ENCODE measurements around the gene RGS7BP.

RGS7BP gene

GRCh38 chr5:64505769-64506566, at the start of gene RGS7BP:
Gene RGS7BP (plus strand): TSS chr5:64506015. CDS start chr5:64506625, 610 bp downstream.
- peak; percentile 39 for DNase-seq (ENCODE audit: low spot score)

GRCh38 chr5:64457846-64458245, 48.0 kb upstream of the RGS7BP start:
- DNase-seq (ENCODE audit: low spot score), result peak; percentile 5

GRCh38 chr5:64458948-64459347, 46.9 kb upstream of the RGS7BP start:
- DNase-seq (ENCODE audit: low spot score), result no peak

GRCh38 chr5:64462391-64462790, 43.4 kb upstream of the RGS7BP start:
- DNase-seq (ENCODE audit: low spot score), result no peak

GRCh38 chr5:64486163-64486562, 19.7 kb upstream of the RGS7BP start:
- no peak for DNase-seq (ENCODE audit: low spot score)

GRCh38 chr5:64487283-64487682, 18.5 kb upstream of the RGS7BP start:
- DNase-seq (ENCODE audit: low spot score), result no peak

- no peak for DNase-seq (ENCODE audit: low spot score)
Measured at GRCh38 chr5:64489857-64490256, 16.0 kb upstream of the RGS7BP start.

- DNase-seq (ENCODE audit: low spot score), result peak; percentile 39
Measured at GRCh38 chr5:64497386-64497785, 8.4 kb upstream of the RGS7BP start.

GRCh38 chr5:64502196-64502595, 3.6 kb upstream of the RGS7BP start:
- no peak for DNase-seq (ENCODE audit: low spot score)

GRCh38 chr5:64506567-64507263, 900 bp downstream of the RGS7BP start:
- peak; percentile 12 for DNase-seq (ENCODE audit: low spot score)

- DNase-seq (ENCODE audit: low spot score), result no peak
Measured at GRCh38 chr5:64507264-64507605, 1.4 kb downstream of the RGS7BP start.

GRCh38 chr5:64509828-64510227, 4.0 kb downstream of the RGS7BP start:
- peak; percentile 66 for DNase-seq (ENCODE audit: low spot score)

- DNase-seq (ENCODE audit: low spot score), result no peak
Measured at GRCh38 chr5:64513492-64513891, 7.7 kb downstream of the RGS7BP start.

- no peak for DNase-seq (ENCODE audit: low spot score)
Measured at GRCh38 chr5:64514612-64515011, 8.8 kb downstream of the RGS7BP start.

- no peak for DNase-seq (ENCODE audit: low spot score)
Measured at GRCh38 chr5:64516216-64516615, 10.4 kb downstream of the RGS7BP start.

- no peak for DNase-seq (ENCODE audit: low spot score)
Measured at GRCh38 chr5:64518793-64519192, 13.0 kb downstream of the RGS7BP start.

- no peak for DNase-seq (ENCODE audit: low spot score)
Measured at GRCh38 chr5:64519263-64519662, 13.4 kb downstream of the RGS7BP start.

- no peak for DNase-seq (ENCODE audit: low spot score)
Measured at GRCh38 chr5:64526734-64527439, 21.1 kb downstream of the RGS7BP start.

GRCh38 chr5:64530076-64530475, 24.3 kb downstream of the RGS7BP start:
- no peak for DNase-seq (ENCODE audit: low spot score)

- DNase-seq (ENCODE audit: low spot score), result no peak
Measured at GRCh38 chr5:64532212-64532611, 26.4 kb downstream of the RGS7BP start.

GRCh38 chr5:64532657-64533056, 26.8 kb downstream of the RGS7BP start:
- DNase-seq (ENCODE audit: low spot score), result no peak

- no peak for DNase-seq (ENCODE audit: low spot score)
Measured at GRCh38 chr5:64534033-64534432, 28.2 kb downstream of the RGS7BP start.

GRCh38 chr5:64557911-64558310, 52.1 kb downstream of the RGS7BP start:
- DNase-seq (ENCODE audit: low spot score), result no peak

All from kidney capillary endothelial cell (primary cell).